BJ (cell line): ENCODE measurements around the gene RBM38. TPM values are rescaled to one million over a fixed set of nuclear protein-coding genes. Genes with fewer than 3 reads are reported as not detected.

ENCODE experiments used
- CTCF ChIA-PET: fragments of 350-600 bp; formaldehyde crosslinking; extraction: SDS; loops from one replicate; lab custom pipeline; 2021; ENCODE audit warnings: antibody characterized with exemption, inconsistent platforms; lab: Yijun Ruan, JAX
- POLR2A ChIA-PET: fragments of 300-600 bp; sonication (Branson Sonifier 250); formaldehyde crosslinking; extraction: SDS; loops from one replicate; lab custom pipeline; 2021; ENCODE audit warnings: antibody characterized with exemption; lab: Charles Lee
- DNase-seq: peaks from one replicate; pipeline ENCODE4 v3.0.0-alpha.2; 2011; ENCODE audit warnings: low read depth
- H3K27me3 ChIP-seq: 2 replicates; pipeline ENCODE4 v1.6.0; 2011; ENCODE audit warnings: low read length; ENCODE audit not compliant: control insufficient read depth, insufficient read depth
- H3K36me3 ChIP-seq: 2 replicates; pipeline ENCODE4 v1.5.1; 2011; ENCODE audit warnings: low read length; ENCODE audit not compliant: control insufficient read depth, insufficient read depth
- H3K4me3 ChIP-seq: 2 replicates; pipeline ENCODE4 v1.5.1; 2011; ENCODE audit warnings: low read depth, mild to moderate bottlenecking, control low read depth, low read length
- polyA plus RNA-seq: library from polyadenylated mRNA; depleted of rRNA; stranded (reverse); fragments of >200 nt; gene quantifications from 2 replicates; pipeline ENCODE4 v1.2.3, GENCODE V29; 2011
- TF ChIP-seq, protein P1 (sequence below): IDR thresholded peaks from 2 replicates; pipeline ENCODE4 v1.5.1; 2011; ENCODE audit warnings: low read depth, mild to moderate bottlenecking, control low read depth, inconsistent platforms, low read length, moderate library complexity; ENCODE audit not compliant: insufficient read depth

The RBM38 gene
- polyA plus RNA-seq, 1 experiment: 5.2 TPM

DNA sequence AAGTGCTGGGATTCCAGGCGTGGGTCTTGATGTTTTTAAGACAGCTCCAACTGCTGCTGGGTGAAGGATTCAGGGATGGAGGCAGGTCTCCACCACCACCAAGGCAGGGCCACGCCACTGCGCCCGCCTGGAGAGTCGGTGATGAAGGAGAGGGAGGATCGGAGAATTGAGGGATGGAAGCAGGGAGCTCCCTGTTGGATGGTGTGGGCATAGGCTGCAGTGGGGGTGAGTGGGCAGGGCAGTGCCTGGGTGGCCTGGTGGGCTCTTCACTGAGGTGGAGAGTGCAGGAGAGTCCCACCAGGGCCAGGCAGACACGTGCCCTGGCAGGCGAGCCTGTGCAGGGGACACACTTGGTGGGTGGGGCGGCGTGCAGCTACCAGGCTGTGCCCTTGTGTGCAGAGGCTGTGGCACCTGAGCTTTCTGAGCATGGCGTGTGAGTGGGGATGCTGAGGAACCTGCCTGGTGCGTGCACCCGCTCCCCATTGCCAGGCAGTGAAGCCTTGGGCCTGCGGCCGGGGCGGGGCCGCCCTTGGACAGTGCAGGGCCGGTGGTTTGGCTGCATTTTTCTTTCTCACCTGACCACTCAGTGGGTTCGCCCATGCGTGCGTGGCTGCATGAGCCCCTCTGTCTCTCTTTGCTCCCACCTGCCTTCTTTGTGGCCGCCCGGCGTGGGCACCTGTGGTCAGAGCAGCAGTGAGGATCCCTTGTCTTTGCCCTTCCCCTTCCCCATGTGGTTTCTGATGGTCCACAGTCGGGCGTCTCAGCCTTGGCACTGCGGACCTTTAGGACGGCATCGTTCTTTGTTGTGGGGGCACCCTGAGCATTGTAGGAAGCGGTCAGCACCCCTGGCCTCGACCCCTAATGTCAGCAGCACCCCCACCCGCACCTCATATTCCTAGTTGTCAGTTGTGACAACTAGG lies 11.3 kb downstream of the RBM38 start:
- no peak for DNase-seq
- H3K27me3 ChIP-seq: no peaks in the 10 kb centered on the region
- peaks cover 17% of the 10 kb centered on the region for H3K36me3 ChIP-seq
- TF ChIP-seq, protein P1, sequence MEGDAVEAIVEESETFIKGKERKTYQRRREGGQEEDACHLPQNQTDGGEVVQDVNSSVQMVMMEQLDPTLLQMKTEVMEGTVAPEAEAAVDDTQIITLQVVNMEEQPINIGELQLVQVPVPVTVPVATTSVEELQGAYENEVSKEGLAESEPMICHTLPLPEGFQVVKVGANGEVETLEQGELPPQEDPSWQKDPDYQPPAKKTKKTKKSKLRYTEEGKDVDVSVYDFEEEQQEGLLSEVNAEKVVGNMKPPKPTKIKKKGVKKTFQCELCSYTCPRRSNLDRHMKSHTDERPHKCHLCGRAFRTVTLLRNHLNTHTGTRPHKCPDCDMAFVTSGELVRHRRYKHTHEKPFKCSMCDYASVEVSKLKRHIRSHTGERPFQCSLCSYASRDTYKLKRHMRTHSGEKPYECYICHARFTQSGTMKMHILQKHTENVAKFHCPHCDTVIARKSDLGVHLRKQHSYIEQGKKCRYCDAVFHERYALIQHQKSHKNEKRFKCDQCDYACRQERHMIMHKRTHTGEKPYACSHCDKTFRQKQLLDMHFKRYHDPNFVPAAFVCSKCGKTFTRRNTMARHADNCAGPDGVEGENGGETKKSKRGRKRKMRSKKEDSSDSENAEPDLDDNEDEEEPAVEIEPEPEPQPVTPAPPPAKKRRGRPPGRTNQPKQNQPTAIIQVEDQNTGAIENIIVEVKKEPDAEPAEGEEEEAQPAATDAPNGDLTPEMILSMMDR: no peak
- POLR2A ChIA-PET: no interaction called here
- CTCF ChIA-PET: interaction anchor here (1.0 kb wide), 1 partner anchor 9 kb away, joined by 3 read pairs; no protein-coding TSS in a partner anchor
- H3K4me3 ChIP-seq: no peak overlapping the region

DNA sequence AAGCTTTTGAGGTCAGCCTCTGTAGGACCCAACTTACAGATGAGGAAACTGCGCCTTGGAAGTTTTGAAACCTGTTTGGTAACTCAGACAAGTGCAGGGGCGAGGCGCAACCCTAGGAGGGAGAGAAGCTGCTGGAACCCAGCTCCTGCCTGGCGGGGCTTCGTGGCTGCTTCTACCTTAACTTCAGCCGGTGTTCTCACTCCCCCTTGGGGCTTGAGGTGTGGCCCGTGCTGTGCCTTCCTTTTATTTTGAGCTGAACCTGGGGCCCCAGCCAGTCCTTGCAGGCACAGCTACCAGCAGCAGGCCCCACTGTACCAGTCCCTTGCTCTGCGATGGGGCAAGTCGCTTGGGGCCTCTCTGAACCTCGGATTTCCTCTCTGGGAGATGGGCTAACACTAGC lies 12.0 kb downstream of the RBM38 start:
- Histone ChIP-seq H3K27me3 (no peaks in the 10 kb centered on the region), H3K4me3 (no peak overlapping the region), H3K36me3 (peaks cover 17% of the 10 kb centered on the region)
- TF ChIP-seq, protein P1: no peak
- CTCF ChIA-PET: no interaction called here
- POLR2A ChIA-PET: no interaction called here
- no peak for DNase-seq

DNA sequence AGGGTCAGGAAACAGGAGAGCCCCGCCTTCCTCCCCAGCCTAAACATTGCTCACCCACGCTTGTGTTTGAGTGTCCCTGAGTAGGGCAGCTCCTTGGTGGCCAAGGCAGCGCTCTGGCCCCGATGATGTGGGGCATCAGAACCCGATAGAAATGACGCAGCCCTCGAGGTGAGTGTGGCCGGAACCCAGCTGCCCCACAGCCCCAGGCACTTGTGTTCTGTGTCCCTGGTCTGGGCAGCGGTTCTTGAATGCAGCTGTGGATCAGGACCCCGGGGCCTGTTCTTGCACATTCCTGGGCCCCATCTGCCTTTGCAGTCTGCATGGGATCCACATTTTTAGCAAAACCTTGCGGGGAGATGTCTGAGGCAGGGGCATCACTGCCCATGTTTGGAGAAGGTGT lies 12.8 kb downstream of the RBM38 start:
- Histone ChIP-seq H3K36me3 (peaks cover 18% of the 10 kb centered on the region), H3K4me3 (no peak overlapping the region), H3K27me3 (no peaks in the 10 kb centered on the region)
- POLR2A ChIA-PET: no interaction called here
- CTCF ChIA-PET: no interaction called here
- TF ChIP-seq, protein P1: no peak
- no peak for DNase-seq

DNA sequence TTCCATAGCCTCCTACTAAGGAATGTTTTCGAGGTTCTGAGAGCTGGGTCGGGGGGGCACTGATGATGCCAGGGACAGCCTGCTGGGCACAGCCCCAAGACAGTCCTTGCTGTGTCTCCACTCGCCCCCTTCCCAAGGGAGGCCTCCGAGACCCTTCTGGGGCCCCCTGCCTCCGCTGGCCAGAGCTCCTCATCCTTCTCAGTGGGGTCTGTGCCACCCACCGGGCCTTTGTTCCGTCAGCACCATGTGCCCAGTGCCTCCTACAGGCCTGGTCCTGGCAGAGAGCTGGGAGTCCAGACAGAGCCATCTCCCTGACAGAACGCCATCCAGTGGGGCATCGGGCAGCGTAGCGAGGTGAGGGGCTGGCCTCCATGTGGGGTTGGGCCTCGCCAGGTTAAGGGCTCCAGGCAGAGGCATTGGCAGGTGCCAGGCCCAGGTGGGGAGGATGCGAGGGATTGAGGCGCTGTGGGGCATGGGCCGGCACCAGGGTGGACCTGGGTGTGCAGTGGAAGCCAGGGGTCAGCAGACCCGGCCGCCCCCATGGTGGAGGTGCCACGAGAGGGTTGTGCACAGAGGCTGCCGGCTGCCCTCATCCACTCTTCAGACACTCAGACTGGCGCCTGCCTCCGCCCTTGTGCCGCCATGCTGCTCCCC lies 13.3 kb downstream of the RBM38 start:
- Histone ChIP-seq H3K27me3 (no peaks in the 10 kb centered on the region), H3K4me3 (no peak overlapping the region), H3K36me3 (peaks cover 18% of the 10 kb centered on the region)
- ChIA-PET CTCF (no interaction called here), POLR2A (no interaction called here)
- TF ChIP-seq, protein P1: no peak
- no peak for DNase-seq
